Measurements from ENCODE around the gene DDO.

Gene DDO

DNA sequence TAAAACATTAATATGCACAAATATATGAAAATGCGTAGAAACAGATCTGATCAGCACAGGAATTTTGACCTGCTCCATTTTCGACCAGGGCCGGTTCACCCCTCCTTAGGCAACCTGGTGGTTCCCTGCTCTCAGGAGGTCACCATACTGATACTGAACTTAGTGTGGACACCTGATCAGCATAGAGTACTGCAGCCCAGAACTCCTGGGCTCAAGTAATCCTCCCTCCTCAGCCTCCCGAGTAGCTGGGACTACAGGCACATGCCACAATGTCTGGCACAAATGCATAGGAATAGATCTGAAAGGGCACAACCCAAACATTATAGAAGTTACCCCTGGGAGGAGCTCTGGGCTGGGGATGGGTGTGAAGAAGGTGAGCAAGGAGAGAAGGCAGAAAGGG is 24.7 kb upstream of the DDO start:
- TF ChIP-seq BACH2 (CRISPR knock-in tag; IDR thresholded peaks at IDR 0.05; ENCODE audit: borderline replicate concordance) (no peak), ZC3H10 (CRISPR knock-in tag; IDR thresholded peaks at IDR 0.05) (no peak), PATZ1 (CRISPR knock-in tag; IDR thresholded peaks at IDR 0.05; ENCODE audit: borderline replicate concordance) (no peak), TOX (CRISPR knock-in tag; IDR thresholded peaks at IDR 0.05; ENCODE audit: borderline replicate concordance) (no peak), SNAI2 (CRISPR knock-in tag; IDR thresholded peaks at IDR 0.05) (no peak), PPARA (CRISPR knock-in tag; IDR thresholded peaks at IDR 0.05; ENCODE audit: borderline replicate concordance) (no peak), ESRRG (CRISPR knock-in tag; IDR thresholded peaks at IDR 0.05) (no peak), OSR1 (CRISPR knock-in tag; IDR thresholded peaks at IDR 0.05) (no peak), ZNF8 (CRISPR knock-in tag; IDR thresholded peaks at IDR 0.05) (no peak), RARB (CRISPR knock-in tag; IDR thresholded peaks at IDR 0.05) (no peak)
- ATAC-seq: no peak

DNA sequence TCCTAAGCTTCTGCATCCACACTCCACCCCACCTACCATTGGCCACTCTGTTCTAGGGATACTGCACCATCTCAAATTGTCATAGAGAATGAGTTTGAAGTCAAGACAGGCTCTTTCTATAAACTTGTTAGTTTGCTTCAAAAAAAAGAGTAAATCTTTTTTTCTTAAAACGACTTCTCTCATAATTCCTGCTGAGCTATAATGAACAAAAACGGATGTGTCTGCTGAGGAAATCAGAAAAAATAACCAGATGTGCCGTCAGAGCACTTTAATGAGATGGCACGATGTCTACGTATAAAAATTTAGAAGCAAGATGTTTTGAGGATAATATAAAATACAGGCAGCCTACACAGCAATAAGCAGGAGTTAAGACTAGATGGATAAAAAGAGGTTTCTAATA is 24.0 kb upstream of the DDO start:
- TF ChIP-seq PPARA (CRISPR knock-in tag; IDR thresholded peaks at IDR 0.05; ENCODE audit: borderline replicate concordance): no peak
- TF ChIP-seq RARB (CRISPR knock-in tag; IDR thresholded peaks at IDR 0.05): no peak
- no peak for TF ChIP-seq ARNTL (CRISPR knock-in tag; IDR thresholded peaks at IDR 0.05; ENCODE audit: borderline replicate concordance, low read depth)
- no peak for TF ChIP-seq ISL1 (CRISPR knock-in tag; IDR thresholded peaks at IDR 0.05)
- no peak for TF ChIP-seq ZNF8 (CRISPR knock-in tag; IDR thresholded peaks at IDR 0.05)
- no peak for TF ChIP-seq ZFP30 (CRISPR knock-in tag; IDR thresholded peaks at IDR 0.05)
- TF ChIP-seq TSHZ2 (CRISPR knock-in tag; IDR thresholded peaks at IDR 0.05): no peak
- TF ChIP-seq, protein P1, sequence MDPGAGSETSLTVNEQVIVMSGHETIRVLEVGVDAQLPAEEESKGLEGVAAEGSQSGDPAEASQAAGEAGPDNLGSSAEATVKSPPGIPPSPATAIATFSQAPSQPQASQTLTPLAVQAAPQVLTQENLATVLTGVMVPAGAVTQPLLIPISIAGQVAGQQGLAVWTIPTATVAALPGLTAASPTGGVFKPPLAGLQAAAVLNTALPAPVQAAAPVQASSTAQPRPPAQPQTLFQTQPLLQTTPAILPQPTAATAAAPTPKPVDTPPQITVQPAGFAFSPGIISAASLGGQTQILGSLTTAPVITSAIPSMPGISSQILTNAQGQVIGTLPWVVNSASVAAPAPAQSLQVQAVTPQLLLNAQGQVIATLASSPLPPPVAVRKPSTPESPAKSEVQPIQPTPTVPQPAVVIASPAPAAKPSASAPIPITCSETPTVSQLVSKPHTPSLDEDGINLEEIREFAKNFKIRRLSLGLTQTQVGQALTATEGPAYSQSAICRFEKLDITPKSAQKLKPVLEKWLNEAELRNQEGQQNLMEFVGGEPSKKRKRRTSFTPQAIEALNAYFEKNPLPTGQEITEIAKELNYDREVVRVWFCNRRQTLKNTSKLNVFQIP (CRISPR knock-in tag; IDR thresholded peaks at IDR 0.05; ENCODE audit: borderline replicate concordance, low read depth): no peak
- no peak for TF ChIP-seq ZFP3 (CRISPR knock-in tag; IDR thresholded peaks at IDR 0.05)
- TF ChIP-seq CSDC2 (CRISPR knock-in tag; IDR thresholded peaks at IDR 0.05): no peak
- TF ChIP-seq TCF4 (CRISPR knock-in tag; IDR thresholded peaks at IDR 0.05; ENCODE audit: borderline replicate concordance): no peak
- no peak for TF ChIP-seq GLIS3 (CRISPR knock-in tag; IDR thresholded peaks at IDR 0.05)
- no peak for TF ChIP-seq BACH2 (CRISPR knock-in tag; IDR thresholded peaks at IDR 0.05; ENCODE audit: borderline replicate concordance)
- no peak for TF ChIP-seq PATZ1 (CRISPR knock-in tag; IDR thresholded peaks at IDR 0.05; ENCODE audit: borderline replicate concordance)
- TF ChIP-seq SNAI2 (CRISPR knock-in tag; IDR thresholded peaks at IDR 0.05): no peak
- TF ChIP-seq OSR1 (CRISPR knock-in tag; IDR thresholded peaks at IDR 0.05): no peak
- TF ChIP-seq ESRRG (CRISPR knock-in tag; IDR thresholded peaks at IDR 0.05): no peak
- ATAC-seq: no peak

DNA sequence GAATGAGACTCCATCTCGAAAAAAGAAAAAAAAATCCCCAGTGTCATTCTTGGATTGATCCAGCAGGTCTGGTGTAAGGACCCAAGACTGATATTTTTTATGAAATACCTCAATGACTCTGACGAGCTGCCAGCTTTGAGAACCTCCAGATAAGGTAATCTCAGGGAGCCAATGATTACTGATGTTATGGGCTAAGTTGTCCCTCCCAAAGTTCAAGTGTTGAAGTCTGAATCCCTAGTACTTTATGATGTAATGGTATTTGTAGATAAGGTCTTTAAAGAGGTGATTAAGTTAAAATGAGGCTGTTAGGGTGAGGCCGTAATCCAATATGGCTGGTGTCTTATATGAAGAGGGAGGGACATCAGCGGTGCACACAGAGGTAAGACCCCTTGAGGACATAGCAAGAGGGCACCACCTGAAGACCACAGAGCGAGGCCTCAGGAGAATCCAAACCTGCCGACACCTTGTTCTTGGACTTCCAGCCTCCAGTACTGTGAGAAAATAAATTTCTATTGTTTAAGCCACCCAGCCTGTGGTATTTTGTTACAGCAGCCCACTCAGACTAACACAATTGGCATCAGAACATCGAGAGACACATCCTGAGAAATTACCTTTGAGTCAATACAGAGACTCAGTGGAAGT is 19.7 kb upstream of the DDO start:
- no peak for ATAC-seq
- TF ChIP-seq ZNF8 (CRISPR knock-in tag; IDR thresholded peaks at IDR 0.05) (no peak), TCF4 (CRISPR knock-in tag; IDR thresholded peaks at IDR 0.05; ENCODE audit: borderline replicate concordance) (no peak), ZNF565 (CRISPR knock-in tag; conservative IDR thresholded peaks at IDR 0.05; ENCODE audit: low read depth) (no peak), PPARA (CRISPR knock-in tag; IDR thresholded peaks at IDR 0.05; ENCODE audit: borderline replicate concordance) (no peak), GLIS3 (CRISPR knock-in tag; IDR thresholded peaks at IDR 0.05) (no peak), SNAI2 (CRISPR knock-in tag; IDR thresholded peaks at IDR 0.05) (no peak)
- TF ChIP-seq, protein P1 (CRISPR knock-in tag; IDR thresholded peaks at IDR 0.05; ENCODE audit: borderline replicate concordance, low read depth): no peak

All from SK-N-SH treated with all-trans-retinoic acid at 6 μM for 48 hours (cell line).